IMR-90 (cell line): ENCODE measurements around the gene DRAXIN. TPM values are rescaled to one million over a fixed set of nuclear protein-coding genes. Genes with fewer than 3 reads are reported as not detected.
A peak's percentile ranks its signal among the peaks of the same experiment; 100 is the strongest.

Experiments
- ATAC-seq: fragments of 200-7000 bp; cut with Tn5 transposase; 2 replicates; pipeline ENCODE4 v1.9.1; 2020; ENCODE audit warnings: low read depth, mild to moderate bottlenecking, moderate library complexity
- BruUV-seq: library from RNA; stranded (reverse); fragments of 400-500 nt; replicated peaks from 2 replicates; lab custom pipeline; 2021; lab: Mats Ljungman, UMichigan
- CTCF ChIA-PET: fragments of 300-600 bp; formaldehyde crosslinking; extraction: SDS; loops from one replicate; lab custom pipeline; 2021; ENCODE audit warnings: antibody characterized with exemption; lab: Yijun Ruan, JAX
- POLR2A ChIA-PET: fragments of 300-600 bp; sonication (Branson Sonifier 250); formaldehyde crosslinking; loops from one replicate; lab custom pipeline; 2022; ENCODE audit warnings: antibody characterized with exemption; ENCODE audit not compliant: unreplicated experiment; lab: Charles Lee
- DNase-seq: peaks from one replicate; pipeline ENCODE4 v3.0.0; 2013
- H2AFZ ChIP-seq: replicated peaks from 2 replicates; pipeline ENCODE3; 2013; ENCODE audit warnings: low read length, mild to moderate bottlenecking; ENCODE audit not compliant: poor library complexity
- H2AK5ac ChIP-seq: 2 replicates; pipeline ENCODE4 v1.6.1; 2013; ENCODE audit warnings: low read depth, low read length, inconsistent platforms
- H2AK9ac ChIP-seq: replicated peaks from 2 replicates; pipeline ENCODE3; 2013; ENCODE audit warnings: mild to moderate bottlenecking, low read depth, low read length, moderate library complexity; ENCODE audit not compliant: poor library complexity
- H2BK120ac ChIP-seq: 2 replicates; pipeline ENCODE4 v1.6.1; 2013; ENCODE audit warnings: low read depth, low read length, inconsistent platforms
- H2BK15ac ChIP-seq: 3 replicates; pipeline ENCODE4 v1.6.1; 2013; ENCODE audit warnings: low read depth, low read length, inconsistent platforms
- H2BK20ac ChIP-seq: 2 replicates; pipeline ENCODE4 v1.6.1; 2013; ENCODE audit warnings: low read depth, mild to moderate bottlenecking, inconsistent platforms, low read length, moderate library complexity
- H2BK5ac ChIP-seq: 2 replicates; pipeline ENCODE4 v1.6.1; 2013; ENCODE audit warnings: mild to moderate bottlenecking, low read depth, low read length, inconsistent platforms; ENCODE audit not compliant: poor library complexity, severe bottlenecking
- H3K14ac ChIP-seq: replicated peaks from 2 replicates; pipeline ENCODE4 v1.6.1; 2013; ENCODE audit warnings: low read depth, low read length, inconsistent platforms
- H3K18ac ChIP-seq: 2 replicates; pipeline ENCODE4 v1.6.1; 2013; ENCODE audit warnings: low read depth, low read length, control low read depth
- H3K23ac ChIP-seq: 2 replicates; pipeline ENCODE4 v1.6.1; 2013; ENCODE audit warnings: low read depth, low read length, inconsistent platforms
- H3K27ac ChIP-seq: 2 replicates; pipeline ENCODE4 v1.5.1; 2013; ENCODE audit warnings: mild to moderate bottlenecking, control low read depth, low read length; ENCODE audit not compliant: insufficient read depth
- H3K27me3 ChIP-seq: 2 replicates; pipeline ENCODE4 v1.6.1; 2013; ENCODE audit warnings: low read length; ENCODE audit not compliant: control insufficient read depth, insufficient read depth
- H3K36me3 ChIP-seq: 2 replicates; pipeline ENCODE4 v1.6.1; 2013; ENCODE audit warnings: low read length, mixed read lengths; ENCODE audit not compliant: control insufficient read depth, insufficient read depth
- H3K4ac ChIP-seq: 2 replicates; pipeline ENCODE4 v1.6.1; 2013; ENCODE audit warnings: low read depth, low read length, inconsistent platforms
- H3K4me1 ChIP-seq: 2 replicates; pipeline ENCODE4 v1.6.1; 2013; ENCODE audit warnings: low read length, mixed read lengths; ENCODE audit not compliant: control insufficient read depth, insufficient read depth
- H3K4me2 ChIP-seq: 2 replicates; pipeline ENCODE4 v1.6.1; 2013; ENCODE audit warnings: low read depth, mild to moderate bottlenecking, control low read depth, low read length, moderate library complexity
- H3K4me3 ChIP-seq: 2 replicates; pipeline ENCODE4 v1.5.1; 2013; ENCODE audit warnings: low read depth, mild to moderate bottlenecking, control low read depth, low read length, moderate library complexity; ENCODE audit not compliant: insufficient read depth
- H3K56ac ChIP-seq: 2 replicates; pipeline ENCODE4 v1.6.1; 2013; ENCODE audit warnings: low read length, inconsistent platforms; ENCODE audit not compliant: insufficient read depth; ENCODE audit errors: extremely low read depth
- H3K79me1 ChIP-seq, 2 experiments: 2 replicates each; pipeline ENCODE4 v1.6.1; 2013; ENCODE audit warnings: low read length in 2 of 2, inconsistent platforms in 1 of 2, low read depth in 1 of 2
- H3K9ac ChIP-seq: 2 replicates; pipeline ENCODE4 v1.6.1; 2013; ENCODE audit warnings: low read depth, low read length, control low read depth
- H3K9me1 ChIP-seq: 2 replicates; pipeline ENCODE4 v1.6.1; 2013; ENCODE audit warnings: low read length, inconsistent platforms; ENCODE audit not compliant: insufficient read depth
- H3K9me3 ChIP-seq: 2 replicates; pipeline ENCODE4 v1.6.1; 2013; ENCODE audit warnings: low read length; ENCODE audit not compliant: control insufficient read depth, insufficient read depth
- H4K20me1 ChIP-seq: 2 replicates; pipeline ENCODE4 v1.6.1; 2013; ENCODE audit warnings: low read length, inconsistent platforms; ENCODE audit not compliant: insufficient read depth
- H4K5ac ChIP-seq: 2 replicates; pipeline ENCODE4 v1.6.1; 2013; ENCODE audit warnings: mild to moderate bottlenecking, low read depth, low read length, control low read depth
- H4K8ac ChIP-seq, 2 experiments: 2 replicates each; pipeline ENCODE4 v1.6.1; 2013; ENCODE audit warnings: low read depth in 2 of 2, low read length in 2 of 2, control low read depth in 1 of 2, inconsistent platforms in 1 of 2
- H4K91ac ChIP-seq: 2 replicates; pipeline ENCODE4 v1.6.1; 2013; ENCODE audit warnings: low read depth, low read length, inconsistent platforms; ENCODE audit not compliant: insufficient read depth
- BHLHE40 ChIP-seq: fragments of 150-350 bp; IDR thresholded peaks from 2 replicates; pipeline ENCODE4 v1.6.1; 2016; ENCODE audit warnings: mild to moderate bottlenecking, low read depth, low read length
- CEBPB ChIP-seq: IDR thresholded peaks from 2 replicates; pipeline ENCODE4 v1.6.1; 2012; ENCODE audit warnings: low read depth, low read length, improper control_type of control experiment
- CHD1 ChIP-seq: IDR thresholded peaks from 2 replicates; pipeline ENCODE4 v1.6.1; 2012; ENCODE audit warnings: low read depth, low read length, improper control_type of control experiment
- FOS ChIP-seq: fragments of 150-350 bp; IDR thresholded peaks from 2 replicates; pipeline ENCODE4 v1.6.1; 2016; ENCODE audit warnings: low read depth, low read length
- MAFK ChIP-seq: IDR thresholded peaks from 2 replicates; pipeline ENCODE4 v1.6.1; 2012; ENCODE audit warnings: low read depth, low read length, improper control_type of control experiment
- MAZ ChIP-seq: IDR thresholded peaks from 2 replicates; pipeline ENCODE4 v1.6.1; 2012; ENCODE audit warnings: low read depth, mild to moderate bottlenecking, low read length, improper control_type of control experiment, moderate library complexity, borderline replicate concordance
- MXI1 ChIP-seq: IDR thresholded peaks from 2 replicates; pipeline ENCODE4 v1.6.1; 2012; ENCODE audit warnings: low read depth, mild to moderate bottlenecking, low read length, moderate library complexity, borderline replicate concordance
- NFE2L2 ChIP-seq: fragments of 150-350 bp; IDR thresholded peaks from 2 replicates; pipeline ENCODE4 v1.6.1; 2016; ENCODE audit warnings: low read depth, mild to moderate bottlenecking, low read length
- POLR2A ChIP-seq: IDR thresholded peaks from 2 replicates; pipeline ENCODE4 v1.6.1; 2012; ENCODE audit warnings: mild to moderate bottlenecking, low read depth, low read length
- RAD21 ChIP-seq: IDR thresholded peaks from 2 replicates; pipeline ENCODE4 v1.6.1; 2012; ENCODE audit warnings: low read length, improper control_type of control experiment
- RCOR1 ChIP-seq: IDR thresholded peaks from 2 replicates; pipeline ENCODE4 v1.6.1; 2012; ENCODE audit warnings: mild to moderate bottlenecking, low read length, improper control_type of control experiment; ENCODE audit not compliant: insufficient replicate concordance
- RFX5 ChIP-seq: IDR thresholded peaks from 2 replicates; pipeline ENCODE4 v1.8.0; 2012; ENCODE audit warnings: low read depth, mild to moderate bottlenecking, low read length, moderate library complexity
- SMC3 ChIP-seq: fragments of 150-350 bp; IDR thresholded peaks from 2 replicates; pipeline ENCODE4 v1.6.1; 2016; ENCODE audit warnings: low read depth, mild to moderate bottlenecking, antibody characterized with exemption, low read length, moderate library complexity
- WGBS, 2 experiments: methylation state at CpG; one replicate each; pipeline versions ENCODE4 v1.1.5 to v1.1.7; 2013; ENCODE audit warnings: missing lambda C conversion rate in 2 of 2; ENCODE audit not compliant: insufficient read length in 1 of 2; ENCODE audit errors: extremely low coverage in 2 of 2; 5-methylcytosine and 5-hydroxymethylcytosine counted together
- dilution Hi-C: fragments of 300-500 bp; cut with HindIII; formaldehyde crosslinking; loops from one replicate; pipeline ENCODE4 v1.14.3; 2018; ENCODE audit warnings: low sequenced_read_pairs; ENCODE audit not compliant: unreplicated experiment
- in situ Hi-C: fragments of 300-500 bp; cut with MboI; formaldehyde crosslinking; loops from 3 replicates; pipeline ENCODE4 v1.14.3; 2019; ENCODE audit warnings: low sequenced_read_pairs, inconsistent platforms, mixed read lengths
- intact Hi-C: fragments of 100-400 bp; cut with micrococcal nuclease; formaldehyde crosslinking; loops from 2 replicates; pipeline ENCODE4 v1.10.0; 2022
- polyA plus RNA-seq, 3 experiments: library from polyadenylated mRNA; depleted of rRNA; stranded (reverse); fragments of >200 nt; gene quantifications; 2 replicates each; pipeline ENCODE4 v1.2.3, GENCODE V29; 2012; ENCODE audit warnings: low replicate concordance in 1 of 3
- total RNA-seq: library from RNA; depleted of rRNA; stranded (reverse); fragments of >200 nt; gene quantifications from 2 replicates; pipeline ENCODE4 v1.2.3, GENCODE V29; 2012
- TF ChIP-seq, protein P1 (sequence below): fragments of 150-350 bp; IDR thresholded peaks from 2 replicates; pipeline ENCODE4 v1.6.1; 2017; ENCODE audit warnings: mild to moderate bottlenecking, antibody characterized with exemption, low read length, low read depth
- TF ChIP-seq, protein P2 (sequence below): conservative IDR thresholded peaks from 2 replicates; pipeline ENCODE4 v1.5.1; 2012; ENCODE audit warnings: mild to moderate bottlenecking, low read depth, low read length, improper control_type of control experiment
- TF ChIP-seq, protein P3 (sequence below): fragments of 150-350 bp; IDR thresholded peaks from 2 replicates; pipeline ENCODE4 v1.6.1; 2016; ENCODE audit warnings: low read depth, mild to moderate bottlenecking, low read length, moderate library complexity, borderline replicate concordance

Gene DRAXIN
- total and polyA plus RNA-seq, 2 of the 4 experiments (the other 2 are of a cell fraction) = under 0.01 to 0.02 TPM

- ChIA-PET POLR2A (no interaction called here), CTCF (no interaction called here)
- dilution Hi-C loops (no loop called here), in situ Hi-C loops (no loop called here), intact Hi-C loops (no loop called here)
- H4K91ac ChIP-seq = no peak within 1 kb of the TSS
- H2AK9ac ChIP-seq = no peak within 1 kb of the TSS
- H3K27ac ChIP-seq = no peak within 1 kb of the TSS
- no TSS peak for BruUV-seq
- no peak within 1 kb of the TSS for H4K5ac ChIP-seq
- no peak within 1 kb of the TSS for H3K9ac ChIP-seq
- no peak within 1 kb of the TSS for H3K4me3 ChIP-seq
- H4K20me1 ChIP-seq = no peaks in the 10 kb centered on the region
- H2AFZ ChIP-seq = peak within 1 kb of the TSS; percentile 76
- H3K79me1 ChIP-seq = no peaks in the 10 kb centered on the region
- no peak within 1 kb of the TSS for H3K56ac ChIP-seq
- no peak within 1 kb of the TSS for H2AK5ac ChIP-seq
- no peak within 1 kb of the TSS for H3K4ac ChIP-seq
- no peak within 1 kb of the TSS for H3K18ac ChIP-seq
- no peak within 1 kb of the TSS for H2BK20ac ChIP-seq
- no peak within 1 kb of the TSS for H3K23ac ChIP-seq
- H3K36me3 ChIP-seq = no peaks in the 10 kb centered on the region
- DNase-seq (no peak), ATAC-seq (peak; percentile 46; the same call in 1 of the 2 replicates)
- H2BK15ac ChIP-seq = no peak within 1 kb of the TSS
- H3K14ac ChIP-seq = no peak within 1 kb of the TSS
- H3K4me2 ChIP-seq = no peak within 1 kb of the TSS; the same call in 1 of the 2 replicates
- no peak within 1 kb of the TSS for H4K8ac ChIP-seq
- WGBS, 2 experiments = 4% methylated on average over 16 of the region's 29 CpGs; no CpG with 5 or more reads in 1 of the 2 experiments
- no peak within 1 kb of the TSS for H2BK5ac ChIP-seq
- TF ChIP-seq RAD21 = no peak
- TF ChIP-seq MAZ = no peak
- TF ChIP-seq MAFK = no peak
- TF ChIP-seq, protein P1, sequence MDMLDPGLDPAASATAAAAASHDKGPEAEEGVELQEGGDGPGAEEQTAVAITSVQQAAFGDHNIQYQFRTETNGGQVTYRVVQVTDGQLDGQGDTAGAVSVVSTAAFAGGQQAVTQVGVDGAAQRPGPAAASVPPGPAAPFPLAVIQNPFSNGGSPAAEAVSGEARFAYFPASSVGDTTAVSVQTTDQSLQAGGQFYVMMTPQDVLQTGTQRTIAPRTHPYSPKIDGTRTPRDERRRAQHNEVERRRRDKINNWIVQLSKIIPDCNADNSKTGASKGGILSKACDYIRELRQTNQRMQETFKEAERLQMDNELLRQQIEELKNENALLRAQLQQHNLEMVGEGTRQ = no peak
- TF ChIP-seq CEBPB = no peak
- TF ChIP-seq RFX5 = no peak
- TF ChIP-seq CHD1 = no peak
- no peak for TF ChIP-seq SMC3
- TF ChIP-seq, protein P2, sequence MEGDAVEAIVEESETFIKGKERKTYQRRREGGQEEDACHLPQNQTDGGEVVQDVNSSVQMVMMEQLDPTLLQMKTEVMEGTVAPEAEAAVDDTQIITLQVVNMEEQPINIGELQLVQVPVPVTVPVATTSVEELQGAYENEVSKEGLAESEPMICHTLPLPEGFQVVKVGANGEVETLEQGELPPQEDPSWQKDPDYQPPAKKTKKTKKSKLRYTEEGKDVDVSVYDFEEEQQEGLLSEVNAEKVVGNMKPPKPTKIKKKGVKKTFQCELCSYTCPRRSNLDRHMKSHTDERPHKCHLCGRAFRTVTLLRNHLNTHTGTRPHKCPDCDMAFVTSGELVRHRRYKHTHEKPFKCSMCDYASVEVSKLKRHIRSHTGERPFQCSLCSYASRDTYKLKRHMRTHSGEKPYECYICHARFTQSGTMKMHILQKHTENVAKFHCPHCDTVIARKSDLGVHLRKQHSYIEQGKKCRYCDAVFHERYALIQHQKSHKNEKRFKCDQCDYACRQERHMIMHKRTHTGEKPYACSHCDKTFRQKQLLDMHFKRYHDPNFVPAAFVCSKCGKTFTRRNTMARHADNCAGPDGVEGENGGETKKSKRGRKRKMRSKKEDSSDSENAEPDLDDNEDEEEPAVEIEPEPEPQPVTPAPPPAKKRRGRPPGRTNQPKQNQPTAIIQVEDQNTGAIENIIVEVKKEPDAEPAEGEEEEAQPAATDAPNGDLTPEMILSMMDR = no peak
- TF ChIP-seq FOS = no peak
- TF ChIP-seq, protein P3, sequence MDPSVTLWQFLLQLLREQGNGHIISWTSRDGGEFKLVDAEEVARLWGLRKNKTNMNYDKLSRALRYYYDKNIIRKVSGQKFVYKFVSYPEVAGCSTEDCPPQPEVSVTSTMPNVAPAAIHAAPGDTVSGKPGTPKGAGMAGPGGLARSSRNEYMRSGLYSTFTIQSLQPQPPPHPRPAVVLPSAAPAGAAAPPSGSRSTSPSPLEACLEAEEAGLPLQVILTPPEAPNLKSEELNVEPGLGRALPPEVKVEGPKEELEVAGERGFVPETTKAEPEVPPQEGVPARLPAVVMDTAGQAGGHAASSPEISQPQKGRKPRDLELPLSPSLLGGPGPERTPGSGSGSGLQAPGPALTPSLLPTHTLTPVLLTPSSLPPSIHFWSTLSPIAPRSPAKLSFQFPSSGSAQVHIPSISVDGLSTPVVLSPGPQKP = no peak
- no peak for TF ChIP-seq POLR2A
- TF ChIP-seq RCOR1 = no peak
- TF ChIP-seq MXI1 = no peak
- TF ChIP-seq NFE2L2 = no peak
- TF ChIP-seq BHLHE40 = no peak
- H3K9me1 ChIP-seq = no peaks in the 10 kb centered on the region
- H2BK120ac ChIP-seq = no peak within 1 kb of the TSS
- peaks cover 36% of the 10 kb centered on the region for H3K27me3 ChIP-seq
- H3K4me1 ChIP-seq = peaks cover 1% of the 10 kb centered on the region; the same call in 1 of the 2 replicates
- no peaks in the 10 kb centered on the region for H3K9me3 ChIP-seq
Observed at GRCh38 chr1:11761988-11762406, 70.5 kb downstream of the DRAXIN start, which contains the start of gene C1orf167. TSS of gene C1orf167 (plus strand) at chr1:11762193. CDS start at chr1:11764401, 2,208 bp downstream.
